PC-9 (cell line): ENCODE data around the gene GAN.

ENCODE experiments used
- EZH2 ChIP-seq: fragments of 200-600 bp; sonication (generic); IDR thresholded peaks from 2 replicates; pipeline ENCODE4 v1.8.0; 2017; ENCODE audit warnings: antibody characterized with exemption, low read depth
- TF ChIP-seq, protein P1 (sequence below): fragments of 200-600 bp; sonication (generic); conservative IDR thresholded peaks from 2 replicates; pipeline ENCODE4 v1.6.1; 2017; ENCODE audit warnings: mixed run types, antibody characterized with exemption, mild to moderate bottlenecking, moderate library complexity

- TF ChIP-seq, protein P1, sequence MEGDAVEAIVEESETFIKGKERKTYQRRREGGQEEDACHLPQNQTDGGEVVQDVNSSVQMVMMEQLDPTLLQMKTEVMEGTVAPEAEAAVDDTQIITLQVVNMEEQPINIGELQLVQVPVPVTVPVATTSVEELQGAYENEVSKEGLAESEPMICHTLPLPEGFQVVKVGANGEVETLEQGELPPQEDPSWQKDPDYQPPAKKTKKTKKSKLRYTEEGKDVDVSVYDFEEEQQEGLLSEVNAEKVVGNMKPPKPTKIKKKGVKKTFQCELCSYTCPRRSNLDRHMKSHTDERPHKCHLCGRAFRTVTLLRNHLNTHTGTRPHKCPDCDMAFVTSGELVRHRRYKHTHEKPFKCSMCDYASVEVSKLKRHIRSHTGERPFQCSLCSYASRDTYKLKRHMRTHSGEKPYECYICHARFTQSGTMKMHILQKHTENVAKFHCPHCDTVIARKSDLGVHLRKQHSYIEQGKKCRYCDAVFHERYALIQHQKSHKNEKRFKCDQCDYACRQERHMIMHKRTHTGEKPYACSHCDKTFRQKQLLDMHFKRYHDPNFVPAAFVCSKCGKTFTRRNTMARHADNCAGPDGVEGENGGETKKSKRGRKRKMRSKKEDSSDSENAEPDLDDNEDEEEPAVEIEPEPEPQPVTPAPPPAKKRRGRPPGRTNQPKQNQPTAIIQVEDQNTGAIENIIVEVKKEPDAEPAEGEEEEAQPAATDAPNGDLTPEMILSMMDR = no peak
- TF ChIP-seq EZH2 = no peak
These were observed 79.7 kb downstream of the GAN start for GRCh38 chr16:81394416-81394815.
